ENCODE data around the gene BPHL.
"Not testable (repeated sequence)": the region's sequence is repeated elsewhere in the genome, so short reads cannot be mapped to it uniquely, and the experiment has no call there.

BPHL gene

GRCh38 chr6:3165631-3166534 is 47.4 kb downstream of the BPHL start:
- no peak for TF ChIP-seq YY1 (IDR thresholded peaks at IDR 0.05; ENCODE audit: insufficient read depth, insufficient read length)
- TF ChIP-seq ZNF274 (IDR thresholded peaks at IDR 0.05; ENCODE audit: low read depth, low read length) = no peak
- no peak for TF ChIP-seq SUZ12 (IDR thresholded peaks at IDR 0.05; ENCODE audit: extremely low read depth, insufficient read depth, insufficient read length)
- H3K36me3 ChIP-seq (ENCODE audit: insufficient read depth, insufficient read length, low read length) = peaks cover 3% of the 10 kb centered on the region
- H3K9me3 ChIP-seq (ENCODE audit: insufficient read depth, low read length) = peaks cover 26% of the 10 kb centered on the region; the same call in 1 of the 2 replicates
- no peak overlapping the region for H3K4me3 ChIP-seq (ENCODE audit: insufficient read length, low read depth)
- H3K4me1 ChIP-seq (ENCODE audit: insufficient read depth, insufficient read length) = peaks cover 4% of the 10 kb centered on the region
- peak; percentile 84 for DNase-seq (ENCODE audit: low read depth, low spot score)
- peak overlapping the region; percentile 79 for H3K9ac ChIP-seq (ENCODE audit: insufficient read length, low read depth)
- H3K27me3 ChIP-seq (ENCODE audit: insufficient read depth, insufficient read length) = no peaks in the 10 kb centered on the region

- H3K4me3 ChIP-seq (ENCODE audit: insufficient read length, low read depth); H3K9ac ChIP-seq (ENCODE audit: insufficient read length, low read depth); DNase-seq (ENCODE audit: low read depth, low spot score); H3K27me3 ChIP-seq (ENCODE audit: insufficient read depth, insufficient read length); H3K36me3 ChIP-seq (ENCODE audit: insufficient read depth, insufficient read length, low read length); H3K4me1 ChIP-seq (ENCODE audit: insufficient read depth, insufficient read length): not testable (repeated sequence)
- H3K9me3 ChIP-seq (ENCODE audit: insufficient read depth, low read length) = peaks cover 34% of the 10 kb centered on the region; the same call in 1 of the 2 replicates
Observed at GRCh38 chr6:3166535-3167225, 48.2 kb downstream of the BPHL start.

GRCh38 chr6:3168046-3168445 is 49.5 kb downstream of the BPHL start:
- H3K4me1 ChIP-seq (ENCODE audit: insufficient read depth, insufficient read length); H3K36me3 ChIP-seq (ENCODE audit: insufficient read depth, insufficient read length, low read length); DNase-seq (ENCODE audit: low read depth, low spot score); H3K4me3 ChIP-seq (ENCODE audit: insufficient read length, low read depth); H3K9ac ChIP-seq (ENCODE audit: insufficient read length, low read depth); H3K27me3 ChIP-seq (ENCODE audit: insufficient read depth, insufficient read length): not testable (repeated sequence)
- peaks cover 37% of the 10 kb centered on the region; the same call in 1 of the 2 replicates for H3K9me3 ChIP-seq (ENCODE audit: insufficient read depth, low read length)

GRCh38 chr6:3170676-3171075 is 52.2 kb downstream of the BPHL start:
- not testable (repeated sequence) for H3K9ac ChIP-seq (ENCODE audit: insufficient read length, low read depth); H3K4me3 ChIP-seq (ENCODE audit: insufficient read length, low read depth); DNase-seq (ENCODE audit: low read depth, low spot score); H3K27me3 ChIP-seq (ENCODE audit: insufficient read depth, insufficient read length); H3K4me1 ChIP-seq (ENCODE audit: insufficient read depth, insufficient read length); H3K36me3 ChIP-seq (ENCODE audit: insufficient read depth, insufficient read length, low read length)
- H3K9me3 ChIP-seq (ENCODE audit: insufficient read depth, low read length) = peaks cover 39% of the 10 kb centered on the region

- not testable (repeated sequence) for H3K4me3 ChIP-seq (ENCODE audit: insufficient read length, low read depth); H3K4me1 ChIP-seq (ENCODE audit: insufficient read depth, insufficient read length); DNase-seq (ENCODE audit: low read depth, low spot score); H3K27me3 ChIP-seq (ENCODE audit: insufficient read depth, insufficient read length); H3K9ac ChIP-seq (ENCODE audit: insufficient read length, low read depth); H3K36me3 ChIP-seq (ENCODE audit: insufficient read depth, insufficient read length, low read length)
- H3K9me3 ChIP-seq (ENCODE audit: insufficient read depth, low read length) = peaks cover 41% of the 10 kb centered on the region
Observed at GRCh38 chr6:3171313-3172175, 53.0 kb downstream of the BPHL start.

GRCh38 chr6:3172789-3173188 is 54.3 kb downstream of the BPHL start:
- not testable (repeated sequence) for H3K9ac ChIP-seq (ENCODE audit: insufficient read length, low read depth); H3K27me3 ChIP-seq (ENCODE audit: insufficient read depth, insufficient read length); H3K4me1 ChIP-seq (ENCODE audit: insufficient read depth, insufficient read length); H3K4me3 ChIP-seq (ENCODE audit: insufficient read length, low read depth); H3K36me3 ChIP-seq (ENCODE audit: insufficient read depth, insufficient read length, low read length); DNase-seq (ENCODE audit: low read depth, low spot score)
- H3K9me3 ChIP-seq (ENCODE audit: insufficient read depth, low read length) = peaks cover 41% of the 10 kb centered on the region

GRCh38 chr6:3173636-3174089 is 55.2 kb downstream of the BPHL start:
- H3K9ac ChIP-seq (ENCODE audit: insufficient read length, low read depth); H3K4me3 ChIP-seq (ENCODE audit: insufficient read length, low read depth); H3K4me1 ChIP-seq (ENCODE audit: insufficient read depth, insufficient read length); H3K36me3 ChIP-seq (ENCODE audit: insufficient read depth, insufficient read length, low read length); DNase-seq (ENCODE audit: low read depth, low spot score); H3K27me3 ChIP-seq (ENCODE audit: insufficient read depth, insufficient read length): not testable (repeated sequence)
- peaks cover 36% of the 10 kb centered on the region for H3K9me3 ChIP-seq (ENCODE audit: insufficient read depth, low read length)
